Activated T-cell treated with anti-CD3 and anti-CD28 coated beads, Interleukin-2, amount 50 U/mL, for 4 hours (primary cell): ENCODE measurements around the gene ABCC1. TPM values are rescaled to one million over a fixed set of nuclear protein-coding genes. Genes with fewer than 3 reads are reported as not detected.
"Not testable (repeated sequence)": the region's sequence is repeated elsewhere in the genome, so short reads cannot be mapped to it uniquely, and the experiment has no call there.

Experiments used
- ATAC-seq, 2 donors: fragments of 200-7000 bp; cut with Tn5 transposase; one replicate each; pipeline ENCODE4 v1.10.0; 2021
- DNase-seq: peaks from one replicate; pipeline ENCODE4 v3.0.0-alpha.2; 2020
- H3K27me3 Mint-ChIP-seq: one replicate; pipeline ENCODE4 v1.8.0; 2021; ENCODE audit warnings: low read depth, mixed read lengths
- H3K36me3 Mint-ChIP-seq: one replicate; pipeline ENCODE4 v1.8.0; 2022; ENCODE audit warnings: mixed read lengths; ENCODE audit not compliant: insufficient read depth
- H3K4me1 Mint-ChIP-seq: one replicate; pipeline ENCODE4 v1.8.0; 2021; ENCODE audit warnings: low read depth, mixed read lengths
- H3K4me3 Mint-ChIP-seq: one replicate; pipeline ENCODE4 v1.8.0; 2021; ENCODE audit warnings: mild to moderate bottlenecking, moderate library complexity, mixed read lengths
- H3K9me3 Mint-ChIP-seq: one replicate; pipeline ENCODE4 v1.8.0; 2021; ENCODE audit warnings: mixed read lengths
- total RNA-seq, 3 donors: library from RNA; stranded (reverse); gene quantifications; one replicate each; pipeline ENCODE4 v1.2.1, GENCODE V29; 2021

ABCC1 gene
- 10 to 100 TPM; 53.3 to 59.5 (median 54.3) TPM for total RNA-seq

- no peaks in the 10 kb centered on the region for H3K27me3 Mint-ChIP-seq
- no peaks in the 10 kb centered on the region for H3K9me3 Mint-ChIP-seq
- ATAC-seq (peak; percentile 80 to 82), DNase-seq (peak; percentile 62)
- H3K4me3 Mint-ChIP-seq = peak within 1 kb of the TSS; percentile 99
- H3K4me1 Mint-ChIP-seq = peaks cover 46% of the 10 kb centered on the region
- peaks cover 4% of the 10 kb centered on the region for H3K36me3 Mint-ChIP-seq
Observed at GRCh38 chr16:15949210-15950160, at the start of gene ABCC1. Gene ABCC1, plus strand, starts transcription at chr16:15949616. Its CDS starts 136 bp downstream, at chr16:15949752.

- Mint-ChIP-seq H3K27me3 (no peaks in the 10 kb centered on the region), H3K9me3 (no peaks in the 10 kb centered on the region), H3K4me1 (peaks cover 13% of the 10 kb centered on the region), H3K4me3 (no peak overlapping the region), H3K36me3 (no peaks in the 10 kb centered on the region)
- ATAC-seq (no peak), DNase-seq (no peak)
Observed at GRCh38 chr16:15900357-15900756, 49.1 kb upstream of the ABCC1 start.

GRCh38 chr16:15900901-15901500, 48.4 kb upstream of the ABCC1 start:
- DNase-seq = no peak
- Mint-ChIP-seq H3K9me3 (no peaks in the 10 kb centered on the region), H3K4me3 (no peak overlapping the region), H3K27me3 (no peaks in the 10 kb centered on the region), H3K4me1 (peaks cover 13% of the 10 kb centered on the region), H3K36me3 (no peaks in the 10 kb centered on the region)
- ATAC-seq = no peak

- no peak for DNase-seq
- Mint-ChIP-seq H3K27me3 (no peaks in the 10 kb centered on the region), H3K4me3 (no peak overlapping the region), H3K9me3 (peaks cover 4% of the 10 kb centered on the region), H3K4me1 (peaks cover 8% of the 10 kb centered on the region), H3K36me3 (no peaks in the 10 kb centered on the region)
- ATAC-seq = no peak
Observed at GRCh38 chr16:15903960-15904359, 45.5 kb upstream of the ABCC1 start.

GRCh38 chr16:15906439-15906838, 43.0 kb upstream of the ABCC1 start:
- no peak overlapping the region for H3K4me3 Mint-ChIP-seq
- H3K36me3 Mint-ChIP-seq = no peaks in the 10 kb centered on the region
- ATAC-seq (no peak), DNase-seq (no peak)
- peaks cover 4% of the 10 kb centered on the region for H3K4me1 Mint-ChIP-seq
- no peaks in the 10 kb centered on the region for H3K27me3 Mint-ChIP-seq
- H3K9me3 Mint-ChIP-seq = peaks cover 4% of the 10 kb centered on the region

- Mint-ChIP-seq H3K36me3 (no peaks in the 10 kb centered on the region), H3K4me3 (no peak overlapping the region), H3K9me3 (peaks cover 4% of the 10 kb centered on the region), H3K27me3 (no peaks in the 10 kb centered on the region), H3K4me1 (peaks cover 10% of the 10 kb centered on the region)
- ATAC-seq = peak; percentile 94 to 96
- peak; percentile 5 for DNase-seq
Observed at GRCh38 chr16:15907863-15908478, 41.4 kb upstream of the ABCC1 start.

- peaks cover 2% of the 10 kb centered on the region for H3K9me3 Mint-ChIP-seq
- H3K4me1 Mint-ChIP-seq = peaks cover 13% of the 10 kb centered on the region
- H3K4me3 Mint-ChIP-seq = no peak overlapping the region
- H3K36me3 Mint-ChIP-seq = no peaks in the 10 kb centered on the region
- DNase-seq = no peak
- no peaks in the 10 kb centered on the region for H3K27me3 Mint-ChIP-seq
- ATAC-seq = no peak
Observed at GRCh38 chr16:15911198-15911597, 38.2 kb upstream of the ABCC1 start.

- H3K9me3 Mint-ChIP-seq = no peaks in the 10 kb centered on the region
- no peaks in the 10 kb centered on the region for H3K36me3 Mint-ChIP-seq
- DNase-seq = no peak
- H3K27me3 Mint-ChIP-seq = peaks cover 2% of the 10 kb centered on the region
- H3K4me3 Mint-ChIP-seq = peak overlapping the region; percentile 35
- peaks cover 11% of the 10 kb centered on the region for H3K4me1 Mint-ChIP-seq
- ATAC-seq = no peak
Observed at GRCh38 chr16:15913046-15913698, 36.2 kb upstream of the ABCC1 start.

GRCh38 chr16:15915555-15916081, 33.8 kb upstream of the ABCC1 start:
- ATAC-seq (no peak), DNase-seq (no peak)
- Mint-ChIP-seq H3K4me3 (no peak overlapping the region), H3K4me1 (peaks cover 11% of the 10 kb centered on the region), H3K36me3 (no peaks in the 10 kb centered on the region), H3K27me3 (peaks cover 2% of the 10 kb centered on the region), H3K9me3 (no peaks in the 10 kb centered on the region)

- H3K4me3 Mint-ChIP-seq = no peak overlapping the region
- ATAC-seq = no peak
- no peak for DNase-seq
- H3K9me3 Mint-ChIP-seq = no peaks in the 10 kb centered on the region
- H3K4me1 Mint-ChIP-seq = peaks cover 8% of the 10 kb centered on the region
- peaks cover 2% of the 10 kb centered on the region for H3K27me3 Mint-ChIP-seq
- H3K36me3 Mint-ChIP-seq = no peaks in the 10 kb centered on the region
Observed at GRCh38 chr16:15916323-15916722, 33.1 kb upstream of the ABCC1 start.

GRCh38 chr16:15918314-15918713, 31.1 kb upstream of the ABCC1 start:
- not testable (repeated sequence) for ATAC-seq, H3K4me1 Mint-ChIP-seq, H3K36me3 Mint-ChIP-seq, H3K27me3 Mint-ChIP-seq, H3K4me3 Mint-ChIP-seq, DNase-seq, H3K9me3 Mint-ChIP-seq

GRCh38 chr16:15919331-15919730, 30.1 kb upstream of the ABCC1 start:
- DNase-seq = no peak
- no peaks in the 10 kb centered on the region for H3K4me1 Mint-ChIP-seq
- no peaks in the 10 kb centered on the region for H3K9me3 Mint-ChIP-seq
- no peak for ATAC-seq
- H3K36me3 Mint-ChIP-seq = no peaks in the 10 kb centered on the region
- no peak overlapping the region for H3K4me3 Mint-ChIP-seq
- H3K27me3 Mint-ChIP-seq = peaks cover 2% of the 10 kb centered on the region

GRCh38 chr16:15924996-15925395, 24.4 kb upstream of the ABCC1 start:
- H3K4me3 Mint-ChIP-seq = no peak overlapping the region
- no peaks in the 10 kb centered on the region for H3K27me3 Mint-ChIP-seq
- DNase-seq (no peak), ATAC-seq (no peak)
- no peaks in the 10 kb centered on the region for H3K9me3 Mint-ChIP-seq
- no peaks in the 10 kb centered on the region for H3K36me3 Mint-ChIP-seq
- H3K4me1 Mint-ChIP-seq = no peaks in the 10 kb centered on the region

GRCh38 chr16:15925631-15926030, 23.8 kb upstream of the ABCC1 start:
- Mint-ChIP-seq H3K9me3 (no peaks in the 10 kb centered on the region), H3K27me3 (no peaks in the 10 kb centered on the region), H3K4me3 (no peak overlapping the region), H3K36me3 (no peaks in the 10 kb centered on the region), H3K4me1 (no peaks in the 10 kb centered on the region)
- ATAC-seq = no peak
- no peak for DNase-seq
